Measurements from ENCODE around the gene CSTPP1. TPM values are rescaled to one million over a fixed set of nuclear protein-coding genes. Genes with fewer than 3 reads are reported as not detected.

Gene CSTPP1
- total RNA-seq, 4 donors from 2014 or later = 18.3 to 27.0 (median 24.6) TPM

DNA sequence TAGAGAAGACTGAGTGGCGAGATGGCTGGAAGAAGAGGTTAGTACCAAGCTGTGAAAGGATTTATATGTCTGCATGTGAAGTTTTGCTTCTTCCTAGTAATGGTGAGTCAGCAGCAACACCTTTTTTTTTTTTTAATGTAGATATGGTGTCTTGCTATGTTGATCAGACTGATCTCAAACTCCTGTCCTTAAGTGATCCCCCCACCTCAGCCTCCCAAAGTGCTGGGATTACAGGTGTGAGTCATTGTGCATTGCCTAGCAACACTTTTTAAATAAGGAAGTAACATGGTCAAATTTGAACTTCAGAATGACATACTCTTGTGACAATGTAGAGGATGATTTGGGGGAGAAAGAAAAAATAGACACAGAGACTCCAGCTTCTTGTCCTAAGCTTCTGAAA lies 6.5 kb upstream of the CSTPP1 start:
- TF ChIP-seq POLR2A (IDR thresholded peaks at IDR 0.05) = no peak
- TF ChIP-seq POLR2AphosphoS5 (IDR thresholded peaks at IDR 0.05) = no peak
- TF ChIP-seq, protein P1, sequence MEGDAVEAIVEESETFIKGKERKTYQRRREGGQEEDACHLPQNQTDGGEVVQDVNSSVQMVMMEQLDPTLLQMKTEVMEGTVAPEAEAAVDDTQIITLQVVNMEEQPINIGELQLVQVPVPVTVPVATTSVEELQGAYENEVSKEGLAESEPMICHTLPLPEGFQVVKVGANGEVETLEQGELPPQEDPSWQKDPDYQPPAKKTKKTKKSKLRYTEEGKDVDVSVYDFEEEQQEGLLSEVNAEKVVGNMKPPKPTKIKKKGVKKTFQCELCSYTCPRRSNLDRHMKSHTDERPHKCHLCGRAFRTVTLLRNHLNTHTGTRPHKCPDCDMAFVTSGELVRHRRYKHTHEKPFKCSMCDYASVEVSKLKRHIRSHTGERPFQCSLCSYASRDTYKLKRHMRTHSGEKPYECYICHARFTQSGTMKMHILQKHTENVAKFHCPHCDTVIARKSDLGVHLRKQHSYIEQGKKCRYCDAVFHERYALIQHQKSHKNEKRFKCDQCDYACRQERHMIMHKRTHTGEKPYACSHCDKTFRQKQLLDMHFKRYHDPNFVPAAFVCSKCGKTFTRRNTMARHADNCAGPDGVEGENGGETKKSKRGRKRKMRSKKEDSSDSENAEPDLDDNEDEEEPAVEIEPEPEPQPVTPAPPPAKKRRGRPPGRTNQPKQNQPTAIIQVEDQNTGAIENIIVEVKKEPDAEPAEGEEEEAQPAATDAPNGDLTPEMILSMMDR (IDR thresholded peaks at IDR 0.05) = no peak
- TF ChIP-seq EP300 (IDR thresholded peaks at IDR 0.05; ENCODE audit: low read depth) = no peak
- Histone ChIP-seq H3K9me3 (no peaks in the 10 kb centered on the region), H3K36me3 (no peaks in the 10 kb centered on the region), H3K27me3 (no peaks in the 10 kb centered on the region), H3K27ac (peak overlapping the region in 3 of 4 donors; percentile 46 to 66 (median 51)), H3K4me1 (peaks cover 0 to 26% (median 17%) of the 10 kb centered on the region in 4 donors), H3K4me3 (no peak overlapping the region)
- intact Hi-C loops (cut with DNase I; ENCODE audit: low total_unique reads) (no loop called here), in situ Hi-C loops (cut with MboI; ENCODE audit: low pct_ligation_motif_present in 1 of 4, low pct_unique_long_range_greater_than_20kb in 1 of 4, low sequenced_read_pairs in 3 of 4) (no loop called here)
- peak; percentile 49 for DNase-seq
- WGBS, 2 donors (ENCODE audit: low coverage in 1 of 2) = 71 to 86% methylated on average over 1 of the region's 1 CpG

DNA sequence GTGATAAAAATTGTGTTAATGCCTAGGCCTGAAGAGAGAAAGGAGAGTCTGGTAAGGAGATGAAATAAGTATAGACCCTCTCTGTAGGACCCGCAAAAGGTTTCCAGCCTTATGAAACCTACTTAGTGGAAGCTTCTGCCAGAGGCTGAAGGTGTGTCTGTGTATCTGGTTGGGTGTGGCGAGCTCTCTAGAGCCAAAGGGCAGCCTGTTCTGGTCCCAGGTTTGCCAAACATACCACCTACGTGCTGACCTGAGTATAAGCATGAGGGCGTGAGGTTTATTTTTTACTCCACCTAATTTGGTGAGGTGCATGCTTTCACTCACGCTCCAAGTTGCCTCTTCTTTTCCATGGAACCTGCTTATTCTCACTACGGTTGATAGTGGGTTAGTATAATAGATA lies 5.6 kb downstream of the CSTPP1 start:
- intact Hi-C loops (cut with DNase I; ENCODE audit: low total_unique reads) = no loop called here
- peaks cover 0 to 25% (median 8%) of the 10 kb centered on the region in 4 donors for H3K4me1 ChIP-seq
- peak overlapping the region; percentile 67 to 81 (median 72) for H3K27ac ChIP-seq
- no peaks in the 10 kb centered on the region for H3K9me3 ChIP-seq
- no peak overlapping the region for H3K4me3 ChIP-seq
- TF ChIP-seq, protein P1 (IDR thresholded peaks at IDR 0.05) = no peak
- TF ChIP-seq POLR2AphosphoS5 (IDR thresholded peaks at IDR 0.05) = peak in 1 of 3 donors; percentile 4
- H3K36me3 ChIP-seq = no peaks in the 10 kb centered on the region
- in situ Hi-C loops (cut with MboI; ENCODE audit: low pct_ligation_motif_present in 1 of 4, low pct_unique_long_range_greater_than_20kb in 1 of 4, low sequenced_read_pairs in 3 of 4) = no loop called here
- 49 to 83% methylated on average over 4 to 6 of the region's 6 CpGs for WGBS, 2 donors (ENCODE audit: low coverage in 1 of 2)
- H3K27me3 ChIP-seq = no peaks in the 10 kb centered on the region
- peak; percentile 72 for DNase-seq

DNA sequence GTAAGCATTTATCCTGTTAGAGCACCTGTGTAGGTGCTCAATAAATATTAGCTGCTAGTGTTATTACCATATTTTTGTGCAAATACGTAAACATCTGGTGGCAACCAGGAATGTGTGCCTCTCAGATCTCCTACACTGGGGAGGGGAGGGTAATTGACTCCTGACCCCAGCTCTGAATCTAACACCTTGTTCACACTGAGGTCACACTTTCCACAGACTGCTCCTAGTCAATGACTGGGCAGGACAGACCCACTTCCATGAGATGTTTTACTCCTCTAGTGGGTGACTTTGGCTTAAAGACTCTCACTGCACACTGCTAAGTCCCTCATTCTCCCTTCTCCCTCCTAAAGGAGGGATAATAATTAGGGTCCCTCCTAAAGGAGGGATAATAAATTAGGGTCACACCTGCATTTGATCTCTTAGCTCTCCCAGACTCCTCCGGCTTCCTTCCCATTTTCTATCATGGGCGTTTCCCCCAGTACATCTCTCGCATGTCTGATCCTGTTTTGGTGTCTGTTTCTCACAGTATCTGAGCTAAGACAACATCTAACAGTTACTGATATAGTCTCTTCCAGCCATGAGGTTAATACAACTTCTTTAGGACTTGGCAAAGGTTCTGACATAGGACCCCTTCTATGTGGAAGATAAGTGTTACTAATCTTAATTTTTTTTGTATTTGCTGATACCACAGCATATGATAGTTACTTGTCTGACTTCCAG lies 8.0 kb downstream of the CSTPP1 start:
- peaks cover 10 to 43% (median 20%) of the 10 kb centered on the region in 4 donors for H3K4me1 ChIP-seq
- in situ Hi-C loops (cut with MboI; ENCODE audit: low pct_ligation_motif_present in 1 of 4, low pct_unique_long_range_greater_than_20kb in 1 of 4, low sequenced_read_pairs in 3 of 4) = no loop called here
- no peak overlapping the region for H3K27ac ChIP-seq
- no peaks in the 10 kb centered on the region for H3K27me3 ChIP-seq
- WGBS, 2 donors (ENCODE audit: low coverage in 1 of 2) = 79 to 92% methylated on average over 2 to 4 of the region's 4 CpGs
- no peaks in the 10 kb centered on the region for H3K36me3 ChIP-seq
- DNase-seq = no peak
- H3K9me3 ChIP-seq = no peaks in the 10 kb centered on the region
- intact Hi-C loops (cut with DNase I; ENCODE audit: low total_unique reads) = no loop called here
- H3K4me3 ChIP-seq = no peak overlapping the region
- no peak for TF ChIP-seq POLR2AphosphoS5 (IDR thresholded peaks at IDR 0.05)
- no peak for TF ChIP-seq EP300 (IDR thresholded peaks at IDR 0.05; ENCODE audit: low read depth)
- TF ChIP-seq POLR2A (IDR thresholded peaks at IDR 0.05) = no peak
- TF ChIP-seq, protein P1 (IDR thresholded peaks at IDR 0.05) = no peak

DNA sequence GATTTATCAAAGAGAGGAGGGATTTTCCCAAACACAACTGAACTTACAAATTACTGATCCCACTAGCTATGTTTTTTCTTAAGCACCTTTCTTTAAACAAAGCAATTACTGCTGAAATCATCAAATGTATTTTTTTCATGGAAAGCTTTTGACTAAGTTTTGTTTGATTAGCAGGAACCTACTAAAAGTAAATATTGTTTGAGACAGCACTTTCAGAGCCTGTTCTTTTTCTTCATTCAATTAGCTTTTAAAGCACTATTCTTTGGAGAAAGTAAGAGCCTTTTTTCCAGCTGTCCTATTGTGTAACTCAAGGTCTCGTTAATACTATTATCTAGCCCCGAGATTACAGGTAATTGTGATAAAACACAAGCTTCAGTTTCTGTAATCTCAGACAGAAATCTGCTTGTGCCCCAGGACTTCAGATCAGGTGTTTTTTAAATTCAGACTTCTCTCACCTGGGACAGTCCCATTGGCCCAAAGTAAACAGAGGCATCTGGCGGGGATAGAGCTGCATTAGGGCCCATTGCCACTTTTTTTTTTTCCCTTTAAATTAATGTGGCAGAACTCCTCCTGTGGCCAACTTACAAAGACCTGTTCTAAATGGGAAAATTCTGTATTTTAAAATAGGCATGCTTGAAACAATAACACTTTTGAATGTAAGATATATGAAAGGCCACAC lies 11.0 kb downstream of the CSTPP1 start:
- DNase-seq = no peak
- Histone ChIP-seq H3K27me3 (no peaks in the 10 kb centered on the region), H3K4me1 (peaks cover 10 to 37% (median 20%) of the 10 kb centered on the region in 4 donors), H3K9me3 (no peaks in the 10 kb centered on the region), H3K4me3 (no peak overlapping the region), H3K27ac (peak overlapping the region; percentile 69 to 83 (median 76)), H3K36me3 (no peaks in the 10 kb centered on the region)
- TF ChIP-seq, protein P1 (IDR thresholded peaks at IDR 0.05) = no peak
- no peak for TF ChIP-seq POLR2AphosphoS5 (IDR thresholded peaks at IDR 0.05)
- TF ChIP-seq EP300 (IDR thresholded peaks at IDR 0.05; ENCODE audit: low read depth) = no peak
- no peak for TF ChIP-seq POLR2A (IDR thresholded peaks at IDR 0.05)
- intact Hi-C loops (cut with DNase I; ENCODE audit: low total_unique reads) = loop anchor here (2.0 kb wide), 1 partner anchor 57 kb away; no protein-coding TSS in a partner anchor
- in situ Hi-C loops (cut with MboI; ENCODE audit: low pct_ligation_motif_present in 1 of 4, low pct_unique_long_range_greater_than_20kb in 1 of 4, low sequenced_read_pairs in 3 of 4) = no loop called here
- 47 to 80% methylated on average over 1 to 3 of the region's 3 CpGs for WGBS, 2 donors (ENCODE audit: low coverage in 1 of 2)
